ENCODE measurements around the gene SMIM31.
A peak's percentile ranks its signal among the peaks of the same experiment; 100 is the strongest.

The SMIM31 gene

DNA sequence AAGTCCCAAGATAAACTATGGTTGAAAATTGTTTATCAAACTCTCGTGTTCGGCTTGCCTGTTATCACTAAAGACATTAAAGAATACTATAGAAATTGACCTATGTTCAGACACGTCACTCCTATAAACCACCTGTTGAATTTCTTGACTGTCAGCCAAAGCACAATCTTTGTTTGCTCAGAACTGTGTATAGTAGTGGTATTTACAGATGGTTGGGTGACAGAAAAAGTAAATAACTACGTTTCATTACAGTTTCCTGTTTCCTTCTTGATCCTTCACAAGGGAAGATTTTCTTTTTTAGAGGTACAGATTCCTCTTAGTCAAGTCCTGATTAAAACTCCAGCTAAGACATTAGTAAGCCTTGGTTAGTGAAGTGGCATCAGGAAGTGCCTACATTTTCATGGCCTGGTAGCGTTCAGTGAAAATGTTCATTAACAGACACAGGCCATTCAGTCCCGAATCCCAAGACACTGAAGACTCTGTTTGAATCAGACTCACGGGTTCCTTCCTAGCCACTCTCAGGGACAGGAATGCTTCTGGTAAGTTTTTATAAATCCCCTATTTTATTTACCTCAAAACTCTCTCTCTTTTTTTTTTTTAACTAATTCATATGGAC is at the start of gene SMIM31:
SMIM31 (plus strand) TSS at position 259 of the 616 bp plus-strand sequence. CDS start 16,313 bp downstream, outside the sequence.
- DNase-seq (ENCODE audit: low spot score): no peak

GRCh38 chr4:164706675-164707074 is 47.3 kb upstream of the SMIM31 start:
- no peak for DNase-seq (ENCODE audit: low spot score)

- DNase-seq (ENCODE audit: low spot score): peak; percentile 44
Observed at GRCh38 chr4:164716901-164717300, 37.0 kb upstream of the SMIM31 start.

DNA sequence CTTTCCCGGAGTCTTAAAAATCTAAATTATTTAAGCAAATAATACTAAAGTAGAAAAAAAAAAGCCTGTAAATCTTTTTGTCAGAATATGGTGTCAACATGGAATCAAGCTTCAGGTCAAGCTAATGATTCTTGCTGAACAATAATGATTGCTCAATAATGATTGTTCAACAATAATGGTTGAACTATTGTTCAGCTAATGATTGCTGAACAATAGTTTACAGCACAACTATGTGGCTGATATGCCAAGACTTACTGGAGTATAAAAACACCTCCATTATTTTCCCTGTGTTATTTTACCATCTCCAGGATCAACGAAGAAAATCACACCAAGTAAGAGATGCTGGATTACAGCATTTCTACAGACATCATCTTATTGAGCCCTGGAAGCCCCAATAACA is 35.1 kb upstream of the SMIM31 start:
- no peak for DNase-seq (ENCODE audit: low spot score)

GRCh38 chr4:164725066-164725465 is 28.9 kb upstream of the SMIM31 start:
- no peak for DNase-seq (ENCODE audit: low spot score)

- DNase-seq (ENCODE audit: low spot score): no peak
Observed at GRCh38 chr4:164730705-164731393, 23.1 kb upstream of the SMIM31 start.

DNA sequence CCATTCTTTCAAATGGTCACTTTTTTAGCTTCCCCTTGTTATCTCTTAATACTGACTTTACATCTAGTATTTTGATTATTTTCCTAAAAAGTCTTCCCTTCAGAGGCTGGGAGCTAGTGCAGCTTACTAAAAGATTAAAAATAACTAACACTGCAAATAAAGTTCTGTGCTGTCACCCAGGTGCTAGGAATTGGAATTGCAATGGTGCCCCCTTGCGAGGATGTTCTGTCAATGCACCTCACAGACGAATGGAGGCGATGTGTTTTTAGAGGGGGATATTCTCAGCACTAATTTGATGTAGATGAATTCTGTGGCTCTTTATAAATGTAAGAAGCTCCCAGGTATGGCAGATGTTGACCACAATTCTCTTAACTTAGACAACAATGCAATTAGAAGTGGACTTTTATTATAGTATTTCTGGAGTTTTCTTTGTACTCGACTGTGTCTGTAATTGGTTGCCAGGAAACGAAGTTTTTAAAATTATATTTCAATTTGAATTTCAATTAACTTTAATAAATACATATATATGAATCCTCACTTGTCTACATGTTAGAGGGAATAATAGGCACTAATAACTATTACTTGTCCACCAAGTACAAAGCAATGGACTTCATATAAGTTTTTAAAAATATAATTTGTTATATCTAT is 22.0 kb upstream of the SMIM31 start:
- peak; percentile 79 for DNase-seq (ENCODE audit: low spot score)

- no peak for DNase-seq (ENCODE audit: low spot score)
Observed at GRCh38 chr4:164734484-164734883, 19.4 kb upstream of the SMIM31 start.

DNA sequence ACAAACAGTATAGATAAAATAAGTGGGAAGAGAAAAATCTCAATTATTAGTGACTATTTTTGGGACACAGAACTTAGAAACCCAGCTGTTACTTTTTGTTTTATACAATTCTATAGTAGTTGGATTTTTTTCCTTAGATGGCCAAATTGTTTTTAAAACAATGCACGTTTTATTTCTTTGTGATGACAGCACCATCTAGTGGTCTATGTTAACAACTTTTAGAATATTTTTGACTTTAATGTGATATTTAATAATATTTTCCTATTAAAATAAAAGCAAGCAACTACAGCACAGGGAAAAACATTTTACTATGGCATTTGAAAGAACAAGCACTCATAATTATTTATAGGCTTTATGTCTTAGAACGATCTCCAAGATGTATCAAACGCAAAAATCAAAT is 5.6 kb upstream of the SMIM31 start:
- DNase-seq (ENCODE audit: low spot score): peak; percentile 28

DNA sequence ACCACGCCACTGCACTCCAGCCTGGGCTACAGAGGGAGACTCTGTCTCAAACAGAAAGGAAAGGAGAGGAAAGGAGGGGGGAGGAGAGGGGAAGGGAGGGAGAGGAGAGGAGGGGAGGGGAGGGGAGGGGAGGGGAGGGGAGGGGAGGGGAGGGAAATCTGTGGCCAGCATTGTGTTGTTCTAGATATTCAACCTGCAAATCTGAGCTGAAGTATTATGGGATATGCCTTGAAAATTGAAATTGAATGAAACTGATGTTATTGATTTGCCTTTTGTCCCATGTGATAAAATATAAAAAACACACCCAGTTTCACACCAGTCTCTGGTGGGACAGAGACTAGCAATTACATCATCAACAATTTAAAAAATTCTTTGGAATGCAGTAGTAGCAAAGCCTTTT is 1.5 kb downstream of the SMIM31 start:
- no peak for DNase-seq (ENCODE audit: low spot score)

GRCh38 chr4:164756686-164757085 is 2.8 kb downstream of the SMIM31 start:
- no peak for DNase-seq (ENCODE audit: low spot score)

DNA sequence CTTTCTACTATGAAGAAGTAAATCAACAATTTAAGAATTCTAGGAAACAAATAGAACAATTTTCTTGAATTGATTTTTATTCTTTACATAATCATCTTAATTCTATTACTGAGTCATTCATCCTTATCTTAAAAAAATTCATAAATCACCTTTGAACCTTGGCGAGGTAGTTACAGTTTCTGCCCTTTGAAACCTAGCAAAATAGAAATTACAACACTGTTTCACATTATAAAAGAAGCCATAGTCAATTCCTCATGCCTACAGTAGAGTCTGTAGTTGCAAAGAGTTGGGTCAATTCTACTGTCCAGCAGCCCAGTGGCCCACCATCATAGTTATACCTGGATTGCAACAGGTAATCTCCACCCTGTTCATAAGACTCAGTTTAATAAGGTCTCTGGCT is 7.3 kb downstream of the SMIM31 start:
- DNase-seq (ENCODE audit: low spot score): no peak

DNA sequence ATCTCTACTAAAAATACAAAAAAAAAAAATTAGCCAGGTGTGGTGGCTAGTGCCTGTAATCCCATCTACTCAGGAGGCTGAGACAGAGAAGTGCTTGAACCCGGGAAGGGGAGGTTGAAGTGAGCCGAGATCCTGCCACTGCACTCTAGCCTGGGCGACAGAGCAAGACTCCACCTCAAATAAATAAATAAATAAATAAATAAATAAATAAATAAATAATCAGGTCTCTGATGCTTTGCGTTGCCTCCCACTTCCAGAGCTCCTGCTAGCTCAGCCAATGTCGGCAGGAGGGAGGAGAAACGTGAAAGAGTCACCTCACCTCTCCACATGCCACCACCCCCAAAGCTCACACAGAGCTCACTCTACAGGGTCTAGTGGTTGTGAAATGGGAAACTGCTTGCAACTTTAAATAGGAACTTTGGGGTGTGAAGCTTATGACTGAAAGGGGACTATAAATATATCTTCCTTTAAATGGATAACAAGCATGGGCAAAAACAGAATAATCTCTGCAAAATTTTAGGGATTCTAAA is 7.9 kb downstream of the SMIM31 start:
- no peak for DNase-seq (ENCODE audit: low spot score)

DNA sequence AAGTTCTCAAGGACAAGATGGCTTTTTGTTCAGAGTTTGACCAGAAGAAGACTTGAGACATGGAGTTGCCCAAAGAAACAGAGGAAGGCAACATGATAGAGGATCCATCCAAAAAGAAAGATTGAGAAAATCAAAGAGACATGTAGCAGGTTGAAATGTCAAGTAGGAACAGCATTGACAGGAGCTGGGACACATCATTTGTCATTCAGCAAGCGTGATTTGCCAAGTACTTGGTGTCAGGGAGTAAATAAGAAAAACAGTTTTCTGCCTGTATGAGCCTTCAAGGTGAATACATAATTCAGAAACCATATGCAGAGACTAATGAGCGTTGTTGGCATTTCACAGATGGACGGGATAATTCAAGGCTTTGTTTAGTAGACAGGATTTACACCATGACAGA is 11.2 kb downstream of the SMIM31 start:
- DNase-seq (ENCODE audit: low spot score): no peak

DNA sequence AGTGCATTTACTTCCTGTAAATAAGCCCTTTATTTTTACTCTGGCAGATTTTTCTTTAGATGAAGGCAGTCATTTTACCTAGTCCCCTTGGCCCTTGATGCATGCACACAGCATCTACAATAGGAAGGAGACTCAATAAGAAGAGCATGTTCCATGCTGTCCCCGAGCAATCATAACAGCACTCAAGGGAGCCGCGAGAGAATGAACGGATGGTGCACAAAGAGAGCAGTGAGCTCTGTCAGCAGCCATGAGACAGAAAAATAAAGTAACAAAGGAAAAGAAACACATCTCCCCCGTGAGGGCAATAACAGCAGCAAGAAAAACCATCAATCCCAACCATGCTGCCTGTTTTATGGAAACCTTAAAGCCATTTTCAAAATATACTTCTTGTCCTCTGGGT is 11.9 kb downstream of the SMIM31 start:
- DNase-seq (ENCODE audit: low spot score): no peak

- DNase-seq (ENCODE audit: low spot score): peak; percentile 17
Observed at GRCh38 chr4:164768516-164768915, 14.6 kb downstream of the SMIM31 start.

DNA sequence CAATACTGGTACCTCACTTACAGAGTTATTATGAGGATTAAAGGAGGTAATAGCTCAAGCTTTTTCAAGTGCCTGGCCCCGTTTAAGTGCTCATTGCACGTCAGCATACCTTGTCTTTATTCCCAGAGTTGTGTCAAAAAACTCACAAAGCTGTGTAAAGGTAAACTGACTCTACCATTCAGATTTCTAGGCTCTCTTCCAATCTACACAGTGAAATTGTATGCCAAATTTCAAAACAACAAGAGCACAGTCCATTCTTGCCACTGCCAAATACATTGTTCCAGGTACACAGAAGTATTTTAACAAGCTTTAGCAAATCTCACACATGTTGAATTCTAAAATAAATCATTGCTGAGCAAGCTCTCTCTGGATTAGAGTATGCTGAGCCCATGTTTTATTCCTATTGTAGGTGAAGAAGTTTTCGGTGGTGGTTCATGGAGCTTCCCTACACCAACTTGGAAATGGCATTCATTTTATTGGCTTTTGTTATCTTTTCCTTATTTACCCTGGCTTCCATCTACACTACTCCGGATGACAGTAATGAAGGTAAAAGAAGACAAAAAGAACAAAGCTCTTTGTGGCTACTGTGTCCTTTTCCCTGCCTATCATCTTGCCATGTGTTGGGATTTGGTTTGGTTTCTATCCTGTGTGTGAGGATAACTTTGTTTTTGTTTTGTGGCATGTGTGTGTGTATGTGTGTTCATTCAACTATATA is 16.2 kb downstream of the SMIM31 start:
- no peak for DNase-seq (ENCODE audit: low spot score)

GRCh38 chr4:164771088-164771487 is 17.2 kb downstream of the SMIM31 start:
- DNase-seq (ENCODE audit: low spot score): peak; percentile 33

DNA sequence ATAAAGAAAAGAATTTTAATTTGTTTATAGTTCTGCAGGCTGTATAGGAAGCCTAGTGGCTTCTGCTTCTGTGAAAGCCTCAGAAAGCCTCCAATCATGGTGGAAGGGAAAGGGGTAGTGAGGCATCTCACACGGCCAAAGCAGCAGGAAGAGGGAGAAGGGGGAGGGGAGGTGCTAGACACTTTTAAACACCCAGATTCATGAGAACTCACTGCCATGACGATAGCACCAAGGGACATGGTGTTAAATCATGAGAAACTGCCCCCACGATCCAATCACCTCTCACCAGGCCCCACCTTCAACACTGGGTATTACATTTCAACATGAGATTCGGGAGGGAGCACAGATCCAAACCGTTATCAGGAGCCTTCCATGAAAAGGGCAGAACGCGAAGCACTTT is 18.1 kb downstream of the SMIM31 start:
- DNase-seq (ENCODE audit: low spot score): no peak

DNA sequence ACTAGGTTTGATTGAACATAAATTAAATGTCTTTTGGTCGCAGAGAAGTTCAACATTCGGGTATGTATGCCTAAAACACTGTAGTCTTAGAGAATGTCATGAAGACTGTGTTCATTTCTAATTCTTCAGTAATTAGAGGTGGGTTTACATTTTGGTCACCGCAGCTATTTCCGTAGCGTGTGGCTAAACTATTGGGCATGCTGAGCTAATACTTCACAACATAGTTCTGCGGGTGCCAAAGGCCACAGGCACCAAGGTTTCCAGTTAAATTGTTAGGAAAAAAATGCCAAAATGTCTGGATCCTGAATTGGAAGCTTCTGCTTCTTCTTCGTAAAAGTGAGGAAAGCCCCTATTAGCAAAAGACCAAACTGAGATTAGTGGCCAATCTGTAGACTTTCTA is 25.1 kb downstream of the SMIM31 start:
- peak; percentile 68 for DNase-seq (ENCODE audit: low spot score)

- DNase-seq (ENCODE audit: low spot score): peak; percentile 57
Observed at GRCh38 chr4:164779811-164780216, 25.9 kb downstream of the SMIM31 start.

DNA sequence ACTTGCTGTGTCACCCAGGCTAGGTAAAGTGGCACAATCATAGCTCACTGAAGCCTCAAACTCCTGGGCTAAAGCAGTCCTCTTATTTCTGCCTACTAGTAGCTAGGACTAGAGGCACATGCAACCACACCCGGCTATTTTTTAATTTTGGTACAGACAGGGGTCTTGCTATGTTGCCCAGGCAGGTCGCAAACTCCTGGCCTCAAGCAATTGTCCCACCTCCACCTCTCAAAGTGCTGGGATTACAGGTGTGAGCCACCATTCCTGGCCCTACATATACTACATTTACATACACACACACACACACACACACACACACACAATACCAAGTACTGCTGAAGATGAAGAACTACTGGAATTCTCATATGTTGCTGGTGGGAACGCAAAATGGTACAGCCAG is 26.9 kb downstream of the SMIM31 start:
- no peak for DNase-seq (ENCODE audit: low spot score)

- no peak for DNase-seq (ENCODE audit: low spot score)
Observed at GRCh38 chr4:164783976-164784375, 30.0 kb downstream of the SMIM31 start.

Measured in AG20443 (cell line).